Trophoblast cell (in vitro differentiated cells and primary cell): ENCODE results near the gene QRSL1.

Experiments used
- DNase-seq, 2 donors: peaks; one replicate each; pipeline ENCODE4 v3.0.0-alpha.2; 2016
- H2AFZ ChIP-seq: 2 replicates; pipeline ENCODE4 v1.6.1; 2013; ENCODE audit warnings: low read length, moderate library complexity, mild to moderate bottlenecking; ENCODE audit not compliant: insufficient read depth, poor library complexity
- H2AK5ac ChIP-seq: 2 replicates; pipeline ENCODE4 v1.6.1; 2013; ENCODE audit warnings: mild to moderate bottlenecking, low read length
- H2BK120ac ChIP-seq: 2 replicates; pipeline ENCODE4 v1.6.1; 2013; ENCODE audit warnings: low read length, mild to moderate bottlenecking, moderate library complexity; ENCODE audit not compliant: insufficient read depth, poor library complexity
- H2BK12ac ChIP-seq: 2 replicates; pipeline ENCODE4 v1.6.1; 2013; ENCODE audit warnings: mild to moderate bottlenecking, low read length, moderate library complexity
- H2BK5ac ChIP-seq: 2 replicates; pipeline ENCODE4 v1.6.1; 2013; ENCODE audit warnings: low read length, low read depth, moderate library complexity, mild to moderate bottlenecking; ENCODE audit not compliant: poor library complexity
- H3K14ac ChIP-seq: 2 replicates; pipeline ENCODE4 v1.6.1; 2013; ENCODE audit warnings: mild to moderate bottlenecking, low read length
- H3K18ac ChIP-seq: 2 replicates; pipeline ENCODE4 v1.6.1; 2013; ENCODE audit warnings: mild to moderate bottlenecking, low read length
- H3K23ac ChIP-seq: 2 replicates; pipeline ENCODE4 v1.6.1; 2013; ENCODE audit warnings: low read length
- H3K27ac ChIP-seq: 2 replicates; pipeline ENCODE4 v1.5.1; 2013; ENCODE audit warnings: low read depth, mild to moderate bottlenecking, inconsistent platforms, low read length, moderate library complexity
- H3K27me3 ChIP-seq: 2 replicates; pipeline ENCODE4 v1.6.1; 2013; ENCODE audit warnings: inconsistent platforms, mild to moderate bottlenecking, low read length, moderate library complexity; ENCODE audit not compliant: insufficient read depth
- H3K36me3 ChIP-seq, 2 experiments: 1 replicate in 1 of 2; 2 replicates in 1 of 2; pipeline ENCODE4 v1.6.1; 2013; ENCODE audit warnings: low read length in 2 of 2, mild to moderate bottlenecking in 2 of 2, moderate library complexity in 1 of 2; ENCODE audit not compliant: insufficient read depth in 2 of 2, control insufficient read depth in 1 of 2
- H3K4ac ChIP-seq: 2 replicates; pipeline ENCODE4 v1.6.1; 2013; ENCODE audit warnings: low read depth, mild to moderate bottlenecking, low read length, moderate library complexity
- H3K4me1 ChIP-seq, 2 experiments: 1 replicate in 1 of 2; 2 replicates in 1 of 2; pipeline ENCODE4 v1.6.1; 2013; ENCODE audit warnings: low read length in 2 of 2, mild to moderate bottlenecking in 2 of 2, moderate library complexity in 1 of 2; ENCODE audit not compliant: insufficient read depth in 2 of 2, control insufficient read depth in 1 of 2
- H3K4me2 ChIP-seq: 2 replicates; pipeline ENCODE4 v1.6.1; 2013; ENCODE audit warnings: inconsistent platforms, mild to moderate bottlenecking, low read length, moderate library complexity
- H3K4me3 ChIP-seq: 2 replicates; pipeline ENCODE4 v1.5.1; 2013; ENCODE audit warnings: mild to moderate bottlenecking, low read depth, low read length, inconsistent platforms
- H3K79me1 ChIP-seq: one replicate; pipeline ENCODE4 v1.6.1; 2013; ENCODE audit warnings: low read length
- H3K79me2 ChIP-seq: 2 replicates; pipeline ENCODE4 v1.6.1; 2013; ENCODE audit warnings: low read length, mild to moderate bottlenecking; ENCODE audit not compliant: control insufficient read depth, insufficient read depth, poor library complexity
- H3K9ac ChIP-seq: 2 replicates; pipeline ENCODE4 v1.6.1; 2013; ENCODE audit warnings: mild to moderate bottlenecking, low read length
- H3K9me3 ChIP-seq: 2 replicates; pipeline ENCODE4 v1.6.1; 2013; ENCODE audit warnings: low read depth, mild to moderate bottlenecking, control low read depth, inconsistent platforms, low read length; ENCODE audit not compliant: insufficient read depth
- H4K12ac ChIP-seq: 2 replicates; pipeline ENCODE4 v1.6.1; 2013; ENCODE audit warnings: low read depth, mild to moderate bottlenecking, low read length, moderate library complexity
- H4K8ac ChIP-seq: 2 replicates; pipeline ENCODE4 v1.6.1; 2013; ENCODE audit warnings: low read depth, mild to moderate bottlenecking, low read length, moderate library complexity
- H4K91ac ChIP-seq: one replicate; pipeline ENCODE4 v1.6.1; 2013; ENCODE audit warnings: low read depth, mild to moderate bottlenecking, low read length, moderate library complexity
- WGBS: extraction: QIAGEN DNeasy Blood & Tissue Kit; methylation state at CpG from one replicate; pipeline ENCODE4 v1.1.7; 2013; ENCODE audit warnings: missing lambda C conversion rate; ENCODE audit not compliant: insufficient read length, insufficient coverage; ENCODE audit errors: extremely low coverage; 5-methylcytosine and 5-hydroxymethylcytosine counted together

QRSL1 gene

GRCh38 chr6:106643061-106643460 lies 13.7 kb downstream of the QRSL1 start:
- no peaks in the 10 kb centered on the region for H3K9me3 ChIP-seq
- H3K27me3 ChIP-seq = no peaks in the 10 kb centered on the region
- DNase-seq = no peak
- no peak overlapping the region for H3K4ac ChIP-seq
- H3K4me3 ChIP-seq = no peak overlapping the region
- H3K18ac ChIP-seq = no peak overlapping the region
- peaks cover 15 to 16% of the 10 kb centered on the region in 2 experiments for H3K36me3 ChIP-seq
- H4K91ac ChIP-seq = no peak overlapping the region
- no peaks in the 10 kb centered on the region for H3K79me2 ChIP-seq
- WGBS = no CpG with 5 or more reads among the region's 2 CpGs
- no peak overlapping the region for H3K4me2 ChIP-seq
- no peak overlapping the region for H3K9ac ChIP-seq
- no peak overlapping the region for H2AK5ac ChIP-seq
- H2BK5ac ChIP-seq = no peak overlapping the region
- H3K4me1 ChIP-seq = no peaks in the 10 kb centered on the region
- H3K23ac ChIP-seq = no peak overlapping the region
- no peak overlapping the region for H3K27ac ChIP-seq
- no peaks in the 10 kb centered on the region for H3K79me1 ChIP-seq
- H2BK12ac ChIP-seq = no peak overlapping the region
- H4K8ac ChIP-seq = no peak overlapping the region
- H4K12ac ChIP-seq = no peak overlapping the region
- no peak overlapping the region for H3K14ac ChIP-seq
- H2AFZ ChIP-seq = no peak overlapping the region
- no peak overlapping the region for H2BK120ac ChIP-seq

- no peak overlapping the region for H3K14ac ChIP-seq
- no peaks in the 10 kb centered on the region for H3K4me1 ChIP-seq
- WGBS = no CpG with 5 or more reads among the region's 7 CpGs
- H2BK5ac ChIP-seq = no peak overlapping the region
- H3K18ac ChIP-seq = no peak overlapping the region
- no peak overlapping the region for H2BK120ac ChIP-seq
- H2BK12ac ChIP-seq = no peak overlapping the region
- peaks cover 12 to 13% of the 10 kb centered on the region in 2 experiments for H3K36me3 ChIP-seq
- no peak overlapping the region for H3K27ac ChIP-seq
- H3K9ac ChIP-seq = no peak overlapping the region
- H3K4ac ChIP-seq = no peak overlapping the region
- no peak overlapping the region for H4K91ac ChIP-seq
- no peak overlapping the region for H4K8ac ChIP-seq
- no peak overlapping the region for H3K4me3 ChIP-seq
- no peak for DNase-seq
- no peaks in the 10 kb centered on the region for H3K79me2 ChIP-seq
- no peak overlapping the region for H3K4me2 ChIP-seq
- H4K12ac ChIP-seq = no peak overlapping the region
- no peak overlapping the region for H2AK5ac ChIP-seq
- H3K79me1 ChIP-seq = no peaks in the 10 kb centered on the region
- no peak overlapping the region for H2AFZ ChIP-seq
- no peaks in the 10 kb centered on the region for H3K27me3 ChIP-seq
- H3K23ac ChIP-seq = no peak overlapping the region
- H3K9me3 ChIP-seq = no peaks in the 10 kb centered on the region
These were observed 19.4 kb downstream of the QRSL1 start for GRCh38 chr6:106648651-106649308.

GRCh38 chr6:106658469-106658868 lies 29.1 kb downstream of the QRSL1 start:
- peaks cover 12% of the 10 kb centered on the region in 2 experiments for H3K36me3 ChIP-seq
- WGBS = no CpG with 5 or more reads among the region's 4 CpGs

GRCh38 chr6:106659859-106660258 lies 30.5 kb downstream of the QRSL1 start:
- Histone ChIP-seq H3K4me3 (no peak overlapping the region), H3K9ac (no peak overlapping the region), H3K36me3 (peaks cover 8 to 12% of the 10 kb centered on the region in 2 experiments), H3K79me1 (peaks cover 11% of the 10 kb centered on the region), H3K4me1 (peaks cover 11 to 17% of the 10 kb centered on the region in 2 experiments), H3K18ac (peak overlapping the region; percentile 8), H3K27me3 (no peaks in the 10 kb centered on the region), H3K14ac (no peak overlapping the region), H2BK12ac (peak overlapping the region; percentile 67), H2BK120ac (peak overlapping the region; percentile 33), H3K4ac (no peak overlapping the region), H3K4me2 (no peak overlapping the region), H3K79me2 (peaks cover 1% of the 10 kb centered on the region), H2BK5ac (peak overlapping the region; percentile 45), H4K91ac (peak overlapping the region; percentile 71), H3K9me3 (peaks cover 4% of the 10 kb centered on the region), H3K27ac (peak overlapping the region; percentile 59), H2AFZ (no peak overlapping the region), H3K23ac (no peak overlapping the region), H2AK5ac (no peak overlapping the region), H4K12ac (no peak overlapping the region), H4K8ac (no peak overlapping the region)
- no peak for DNase-seq
- WGBS = no CpG with 5 or more reads among the region's 2 CpGs

More at GRCh38 chr6:106658469-106658868, 29.1 kb downstream of the QRSL1 start:
- Histone ChIP-seq H3K9me3 (peaks cover 4% of the 10 kb centered on the region), H4K91ac (no peak overlapping the region), H3K4ac (no peak overlapping the region), H3K4me1 (peaks cover 10 to 17% of the 10 kb centered on the region in 2 experiments), H2AK5ac (no peak overlapping the region), H2BK5ac (no peak overlapping the region), H3K9ac (no peak overlapping the region), H4K8ac (no peak overlapping the region), H4K12ac (no peak overlapping the region), H2AFZ (no peak overlapping the region), H2BK120ac (no peak overlapping the region), H3K18ac (no peak overlapping the region), H3K79me2 (peaks cover 1% of the 10 kb centered on the region), H3K23ac (no peak overlapping the region), H3K79me1 (peaks cover 10% of the 10 kb centered on the region), H3K4me3 (no peak overlapping the region), H2BK12ac (no peak overlapping the region), H3K14ac (no peak overlapping the region), H3K27ac (no peak overlapping the region), H3K27me3 (no peaks in the 10 kb centered on the region), H3K4me2 (no peak overlapping the region)
- DNase-seq = no peak
